Superior temporal gyrus (tissue), 1 donor: ENCODE data around the gene SCRN1.
"Not testable (repeated sequence)": the region's sequence is repeated elsewhere in the genome, so short reads cannot be mapped to it uniquely, and the experiment has no call there.

Experiments used
- DNase-seq: peaks from one replicate; pipeline ENCODE4 v3.0.0-alpha.2; 2016; ENCODE audit errors: extremely low spot score

The SCRN1 gene

DNA sequence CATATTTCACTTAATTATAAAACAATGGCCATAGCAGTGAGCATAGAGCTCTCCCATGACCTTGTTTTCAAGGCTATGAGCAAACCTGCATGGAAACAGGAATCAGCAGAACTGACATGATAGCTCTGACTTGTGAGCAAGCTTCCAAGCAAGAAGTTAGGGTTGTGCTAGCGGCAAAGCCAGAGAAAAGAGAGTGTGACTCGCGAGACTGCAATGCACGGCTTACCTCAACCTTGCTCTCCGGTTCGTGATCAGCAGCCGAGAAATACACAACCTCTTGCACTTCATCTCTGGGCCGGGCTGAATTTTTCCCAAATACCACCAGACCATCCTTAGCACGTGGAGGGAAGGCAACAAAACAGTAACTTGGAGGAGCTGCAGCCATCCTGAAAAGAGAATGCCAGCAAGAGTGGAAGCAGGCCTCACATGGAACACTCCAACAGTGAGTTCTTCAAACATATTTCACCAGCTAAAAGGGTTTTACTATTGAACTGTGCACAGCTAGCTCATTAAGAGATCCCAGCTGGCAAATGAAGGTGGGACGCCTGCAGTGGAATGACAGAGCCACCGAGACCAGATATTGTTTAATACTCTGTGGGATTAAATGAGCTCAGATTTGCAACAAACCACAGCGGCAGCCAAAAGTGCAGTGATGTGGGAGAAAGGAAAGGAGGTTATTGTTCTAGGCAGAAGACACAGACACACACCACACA lies 20.8 kb downstream of the SCRN1 start:
- peak; percentile 66 for DNase-seq

DNA sequence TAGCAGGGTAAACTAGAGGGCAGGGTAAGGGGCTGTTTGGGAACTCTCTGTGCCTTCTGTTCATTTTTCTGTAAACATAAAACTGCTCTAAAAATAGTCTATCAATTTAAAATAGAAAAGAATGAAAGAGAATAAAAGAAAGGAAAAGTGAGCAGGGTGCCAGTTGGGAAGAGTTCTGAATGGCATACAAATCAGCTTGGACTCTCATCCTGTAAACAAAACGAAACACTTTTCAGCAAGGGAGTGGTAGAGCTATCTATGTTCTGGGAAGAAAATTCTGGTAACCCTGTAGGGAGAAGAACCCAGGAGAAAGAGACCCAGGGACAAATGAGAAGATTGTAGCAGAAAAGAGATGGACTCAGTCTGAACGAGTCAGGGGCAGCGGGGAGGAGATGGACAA lies 24.6 kb downstream of the SCRN1 start:
- DNase-seq = peak; percentile 63

DNA sequence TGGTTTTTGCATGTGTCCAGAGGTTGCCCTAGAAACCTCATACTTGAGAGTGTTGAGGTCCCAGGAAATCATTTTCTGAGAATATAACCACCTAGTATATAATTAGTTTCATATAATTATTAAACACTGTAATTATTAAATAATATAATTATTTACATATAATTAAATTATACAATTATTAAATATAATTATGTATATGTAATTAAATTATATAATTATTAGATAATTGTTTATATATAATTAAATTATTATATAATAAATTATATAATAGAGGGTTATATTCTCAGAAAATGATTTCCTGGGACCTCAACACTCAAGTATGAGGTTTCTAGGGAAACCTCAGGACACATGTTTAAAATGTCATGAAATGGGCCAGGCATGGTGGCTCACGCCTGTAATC lies 27.6 kb downstream of the SCRN1 start:
- DNase-seq = no peak

DNA sequence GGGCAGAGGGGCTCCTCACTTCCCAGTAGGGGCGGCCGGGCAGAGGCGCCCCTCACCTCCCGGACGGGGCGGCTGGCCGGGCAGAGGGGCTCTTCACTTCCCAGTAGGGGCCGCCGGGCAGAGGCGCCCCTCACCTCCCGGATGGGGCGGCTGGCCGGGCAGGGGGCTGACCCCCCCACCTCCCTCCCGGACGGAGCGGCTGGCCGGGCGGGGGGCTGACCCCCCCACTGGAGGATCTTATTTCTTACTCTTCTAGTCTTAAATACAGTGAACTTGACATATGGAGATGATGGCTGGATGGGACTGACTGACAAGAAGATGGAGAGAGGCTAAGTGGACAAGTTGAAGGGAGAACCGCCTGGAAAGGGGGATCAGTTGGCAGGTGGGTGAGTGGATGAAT lies 28.0 kb downstream of the SCRN1 start:
- DNase-seq = not testable (repeated sequence)

DNA sequence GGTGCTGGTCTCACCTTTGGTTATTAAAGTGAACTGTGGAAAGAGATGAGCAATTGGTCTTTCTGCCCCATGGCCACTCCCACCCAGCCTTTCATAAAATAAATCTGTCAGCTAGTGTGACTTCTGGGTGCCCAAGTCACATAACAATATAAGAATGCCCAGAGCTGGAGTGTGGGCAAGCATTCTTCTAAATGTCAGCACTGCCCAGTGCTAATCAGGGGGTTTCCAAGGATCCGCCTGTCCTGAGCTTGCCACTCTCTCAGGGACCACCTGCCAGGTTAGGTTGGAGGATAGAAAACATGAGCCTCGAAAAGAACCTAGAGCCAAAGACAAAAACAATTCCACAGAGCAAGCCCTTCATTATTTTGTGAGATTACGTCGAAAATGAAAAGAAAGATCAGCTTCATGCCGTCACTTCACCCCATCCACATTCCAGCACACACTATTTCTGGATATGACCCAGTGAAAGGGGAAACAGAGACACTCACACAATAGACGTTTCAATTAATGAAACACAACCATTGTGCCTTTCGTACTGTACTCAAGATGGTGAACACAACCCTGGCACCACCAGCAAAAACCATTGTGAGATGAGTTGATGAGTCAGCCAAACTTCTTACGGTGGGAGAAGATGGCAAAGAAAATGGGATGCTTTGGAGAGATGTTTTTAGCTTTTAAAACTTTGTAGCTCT lies 30.8 kb downstream of the SCRN1 start:
- no peak for DNase-seq

DNA sequence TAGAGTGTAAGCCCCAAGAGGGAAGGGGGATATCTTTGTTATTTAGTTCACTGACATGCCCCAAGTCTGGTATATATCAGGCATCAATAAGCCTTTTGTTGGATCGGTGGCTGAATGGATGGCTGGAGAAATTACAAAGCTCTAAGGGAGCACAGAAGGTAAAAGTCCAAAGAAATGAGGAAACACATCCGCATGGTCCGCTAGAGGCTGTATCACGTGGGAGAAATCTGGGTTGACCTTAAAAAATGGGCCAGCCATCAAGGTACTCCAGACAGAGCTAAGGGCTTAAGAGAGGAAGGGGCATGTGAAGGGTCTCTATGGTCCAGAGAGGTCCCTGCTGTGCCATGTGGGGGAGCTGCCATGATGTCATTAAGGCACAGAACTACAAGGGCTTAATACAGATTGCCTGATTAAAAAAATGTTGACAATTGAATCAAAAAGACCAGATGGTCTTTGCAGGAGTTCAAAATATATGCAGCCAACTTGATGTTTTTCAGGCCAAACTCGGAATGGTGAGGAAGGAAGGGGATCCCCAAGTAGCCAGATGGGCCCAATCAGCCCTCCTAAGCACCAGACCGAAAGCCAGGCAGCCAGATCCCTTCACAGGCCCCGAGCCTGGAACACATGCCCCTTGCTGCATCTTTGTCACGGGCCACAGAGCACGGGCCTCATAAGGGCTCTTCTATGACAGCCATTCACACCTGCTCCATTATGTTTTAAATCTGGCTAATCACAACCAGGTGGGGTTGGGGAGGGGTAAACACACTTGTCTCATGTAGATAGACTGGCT lies 31.9 kb downstream of the SCRN1 start:
- DNase-seq = no peak

DNA sequence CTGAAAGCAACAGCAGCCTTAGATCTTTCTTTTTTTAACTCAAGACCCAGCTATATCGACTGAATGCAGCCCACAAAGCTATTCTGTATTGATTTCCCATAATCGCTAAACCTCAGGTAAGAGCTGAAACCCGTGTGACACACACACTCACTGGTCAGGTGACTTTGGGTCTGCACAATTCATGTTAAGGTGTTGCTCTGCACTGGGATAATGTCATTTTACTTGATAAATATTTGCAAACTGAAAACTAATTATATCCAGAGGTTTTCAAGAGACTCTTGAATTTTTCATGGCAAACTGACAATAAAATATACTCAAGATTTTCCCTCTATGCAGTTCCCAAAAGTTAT lies 33.1 kb downstream of the SCRN1 start:
- no peak for DNase-seq

DNA sequence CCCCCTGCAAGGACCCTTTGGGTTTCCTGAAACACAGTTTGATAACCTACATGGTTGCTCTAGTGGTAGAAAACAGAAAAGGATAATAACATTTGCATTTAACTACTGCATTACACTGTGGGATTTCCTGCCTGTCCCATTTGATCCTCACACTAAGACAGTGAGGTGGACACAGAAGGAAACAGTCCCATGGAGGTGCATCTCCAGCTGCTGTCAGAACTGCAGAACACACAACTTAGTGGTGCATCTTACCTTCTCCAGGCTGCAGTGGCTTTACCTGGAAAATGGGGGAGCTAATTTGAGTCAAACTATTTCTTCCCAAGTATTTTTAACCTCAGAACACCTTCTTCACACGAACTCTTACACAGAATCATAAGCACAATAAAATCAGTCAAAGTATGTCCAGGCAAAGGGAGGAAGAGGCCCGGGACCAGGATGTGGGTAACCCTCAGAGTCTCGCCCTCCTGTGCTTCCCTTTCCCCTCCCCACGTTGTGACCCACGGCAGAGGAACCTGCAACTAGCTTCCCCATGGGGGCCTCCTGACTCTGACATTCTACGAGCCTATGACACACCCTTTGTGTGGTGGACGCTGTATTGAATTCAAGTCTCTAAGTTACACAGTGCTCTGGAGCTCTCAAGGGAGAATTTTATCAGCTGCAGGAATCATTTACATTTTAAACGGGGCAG lies 33.7 kb downstream of the SCRN1 start:
- no peak for DNase-seq

DNA sequence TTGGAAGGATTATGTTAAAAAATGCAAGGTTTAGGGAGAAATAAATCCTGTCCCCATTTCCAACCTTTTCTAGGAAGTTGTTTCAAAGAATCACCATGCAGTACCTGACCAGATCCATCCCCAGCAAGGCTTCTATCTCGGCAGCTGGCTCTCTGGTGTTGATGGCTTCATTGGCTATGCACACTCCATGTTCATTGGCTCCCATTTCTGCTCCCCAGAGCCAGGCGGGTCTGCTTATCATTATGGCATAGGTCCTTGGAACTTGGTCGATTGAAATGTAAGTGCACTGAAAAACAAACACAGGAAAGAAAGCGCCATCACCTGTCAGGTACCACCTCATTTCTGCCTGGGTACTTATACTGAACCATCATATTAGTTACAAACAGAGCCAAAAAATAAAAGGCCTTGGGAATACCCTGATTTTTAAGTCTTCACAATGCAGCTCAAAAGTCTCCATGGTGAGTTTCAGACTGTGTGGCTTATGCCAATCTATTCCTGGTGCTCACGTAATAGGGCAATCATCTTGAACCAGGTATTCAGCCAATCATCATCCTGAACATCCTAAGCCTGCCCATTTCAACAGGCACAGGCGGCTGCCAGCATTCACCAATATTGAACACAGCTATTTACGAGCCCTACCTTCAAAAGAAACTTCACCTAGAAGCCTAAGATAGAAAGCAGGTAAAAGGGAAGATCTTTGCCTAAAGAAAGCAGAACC lies 34.4 kb downstream of the SCRN1 start:
- DNase-seq = no peak

DNA sequence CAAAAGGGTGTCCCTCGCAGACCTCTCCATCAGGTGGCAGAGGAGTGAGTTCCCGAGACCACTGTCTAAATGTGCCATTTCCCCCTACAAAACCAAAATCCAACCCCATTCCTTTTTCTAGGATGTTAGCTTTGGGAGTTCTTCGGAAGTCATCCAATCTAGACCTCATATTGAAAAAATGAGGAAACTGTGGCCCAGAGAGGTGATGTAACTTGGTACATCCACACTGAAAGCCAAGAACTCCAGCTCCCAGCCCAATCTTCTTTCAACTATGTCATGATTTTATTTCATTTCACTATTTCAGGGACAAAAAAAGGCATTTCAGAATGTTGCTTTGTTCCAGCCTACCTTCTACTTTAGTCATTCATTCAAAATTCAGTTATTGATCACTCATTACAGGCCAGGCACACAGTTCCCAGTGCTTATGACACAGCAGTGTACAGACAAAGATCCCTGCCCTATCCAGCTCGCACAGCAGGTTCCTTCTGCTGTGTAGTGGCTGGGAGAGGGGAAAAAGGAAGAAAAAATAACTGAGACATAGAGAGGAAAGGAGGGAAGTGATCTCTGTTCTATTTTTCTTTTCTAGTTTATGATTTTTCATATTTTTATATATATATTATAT lies 35.8 kb downstream of the SCRN1 start:
- no peak for DNase-seq

DNA sequence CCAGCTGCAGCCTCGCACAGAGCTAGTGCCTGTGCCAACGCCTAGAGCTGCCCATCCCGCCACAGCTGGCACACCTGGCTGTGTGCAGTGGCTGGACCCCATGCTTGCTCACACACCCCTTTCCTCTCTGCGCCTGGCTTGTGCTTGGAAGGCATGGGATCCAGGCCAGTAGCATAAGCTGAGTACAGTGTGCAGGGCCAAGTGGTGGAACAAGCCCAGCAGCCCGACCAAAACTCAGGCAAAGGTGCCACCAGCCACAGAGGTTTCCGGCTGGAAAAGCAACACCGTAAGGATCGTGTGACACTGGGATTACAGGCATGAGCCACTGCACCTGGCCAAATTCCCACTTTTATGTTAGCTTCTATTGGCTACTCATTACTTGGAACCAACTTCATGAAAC lies 38.4 kb downstream of the SCRN1 start:
- DNase-seq = no peak

DNA sequence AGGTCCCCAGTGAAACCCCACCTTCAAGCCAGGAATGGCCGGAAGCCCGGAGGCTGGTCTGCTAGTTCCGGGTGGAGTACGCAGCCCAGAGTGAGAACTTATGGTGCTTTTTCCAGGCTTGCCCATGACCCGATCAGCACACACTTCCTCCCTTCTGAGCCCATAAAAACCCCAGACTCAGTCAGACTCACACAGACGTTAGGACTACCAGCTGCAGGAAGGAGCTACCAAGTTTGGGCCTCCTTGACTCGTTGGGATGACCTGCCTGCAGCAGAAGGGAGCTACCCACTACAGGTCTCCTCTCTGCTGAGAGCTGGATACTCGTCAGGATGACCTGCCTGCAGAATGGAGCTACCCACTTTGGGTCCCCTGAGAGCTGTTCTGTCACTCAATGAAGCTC lies 39.1 kb downstream of the SCRN1 start:
- DNase-seq = no peak

DNA sequence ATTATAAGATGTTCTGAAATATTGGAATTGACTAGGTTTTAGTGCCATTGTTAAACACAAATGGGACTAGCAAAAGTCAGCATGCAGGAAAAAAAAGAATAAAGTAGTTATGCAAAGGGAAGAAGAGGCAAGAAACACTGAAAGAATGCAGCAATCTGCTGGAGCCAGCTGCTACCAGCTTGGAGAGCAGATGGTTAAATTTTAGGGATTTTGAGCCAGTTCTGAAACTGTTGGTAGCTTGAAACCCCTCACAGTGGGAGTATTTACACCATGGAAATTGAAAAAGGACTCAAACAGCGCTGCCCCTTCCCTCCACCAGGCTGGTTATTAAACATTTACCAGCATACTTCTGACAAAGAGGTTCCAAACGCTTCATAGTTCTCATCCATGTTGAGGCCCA lies 41.0 kb downstream of the SCRN1 start:
- DNase-seq = no peak

DNA sequence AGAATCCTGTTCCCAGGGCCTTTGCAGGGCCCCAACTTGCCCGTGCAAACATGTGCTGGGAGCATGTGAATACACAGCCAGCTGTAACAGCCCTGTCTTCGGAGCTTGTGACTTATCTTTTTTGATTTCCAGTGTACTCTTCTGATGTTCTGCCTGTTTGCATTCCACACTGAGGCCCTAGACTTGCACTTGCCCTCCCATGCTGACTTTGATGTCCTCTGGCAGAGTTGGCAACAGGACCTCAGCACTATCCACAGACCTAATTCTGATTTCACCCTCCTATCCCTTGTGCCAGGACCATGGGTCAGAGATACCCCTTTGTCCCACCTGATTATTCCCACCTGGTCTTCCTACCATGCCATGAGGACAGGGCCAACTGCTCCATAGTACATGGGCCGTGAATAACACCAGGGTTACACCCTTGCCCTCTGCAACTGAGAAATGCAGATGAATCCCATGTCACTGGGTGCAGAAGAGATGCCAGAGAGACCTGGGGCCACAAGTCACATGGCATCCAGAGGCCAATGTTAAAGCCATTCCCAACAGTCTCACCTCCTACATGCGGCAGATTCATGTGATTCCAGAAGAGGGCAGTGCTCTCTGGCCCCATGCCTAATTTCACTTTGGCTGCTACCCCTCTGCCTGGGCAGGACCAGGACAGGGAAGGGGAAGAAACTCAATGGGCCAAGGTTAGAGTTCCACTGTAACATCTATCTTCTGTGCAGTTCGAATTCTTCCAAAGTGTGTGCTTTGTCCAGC lies 43.0 kb downstream of the SCRN1 start:
- DNase-seq = no peak

DNA sequence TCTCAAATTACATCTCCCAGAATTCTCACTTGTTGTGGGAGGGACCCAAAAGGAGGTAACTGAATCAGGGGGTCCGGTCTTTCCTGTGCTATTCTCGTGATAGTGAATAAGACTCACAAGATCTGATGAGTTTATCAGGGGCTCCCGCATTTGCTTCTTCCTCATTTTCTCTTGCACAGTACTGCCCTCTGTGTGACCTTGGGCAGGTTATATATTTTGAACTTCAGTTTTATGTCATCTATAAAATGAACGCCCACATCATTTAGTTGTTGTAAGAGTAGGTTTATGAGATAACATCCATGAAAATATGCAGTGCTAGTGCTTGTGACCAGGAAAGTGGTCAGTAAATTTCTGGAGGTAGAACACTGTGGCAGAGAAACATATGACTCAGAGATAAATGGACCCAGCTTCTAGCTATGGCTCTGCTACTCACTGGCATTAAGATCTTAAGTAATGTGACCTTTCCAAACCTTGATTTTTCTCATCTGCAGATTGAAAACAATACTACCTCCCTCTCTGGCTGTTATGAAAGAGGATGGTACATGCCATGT lies 44.3 kb downstream of the SCRN1 start:
- DNase-seq = no peak

DNA sequence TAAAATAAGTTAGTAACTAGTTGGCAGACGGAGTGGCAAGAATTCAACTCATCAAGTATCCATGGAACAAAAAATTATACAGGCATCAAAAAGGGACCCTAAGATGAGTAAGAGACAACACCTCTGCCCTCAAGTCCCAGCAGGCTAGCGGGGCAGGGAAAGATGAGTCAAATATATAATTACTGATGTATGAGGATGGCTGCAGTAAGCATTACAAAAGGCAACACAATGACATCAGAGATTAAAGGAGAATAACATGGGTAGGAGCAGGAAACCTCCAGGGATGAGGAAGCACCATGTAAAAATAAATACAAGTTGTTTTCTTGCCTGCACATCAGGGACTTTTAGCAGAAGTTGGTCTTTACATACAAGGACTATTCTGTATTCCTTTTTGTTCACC lies 49.4 kb downstream of the SCRN1 start:
- DNase-seq = no peak

DNA sequence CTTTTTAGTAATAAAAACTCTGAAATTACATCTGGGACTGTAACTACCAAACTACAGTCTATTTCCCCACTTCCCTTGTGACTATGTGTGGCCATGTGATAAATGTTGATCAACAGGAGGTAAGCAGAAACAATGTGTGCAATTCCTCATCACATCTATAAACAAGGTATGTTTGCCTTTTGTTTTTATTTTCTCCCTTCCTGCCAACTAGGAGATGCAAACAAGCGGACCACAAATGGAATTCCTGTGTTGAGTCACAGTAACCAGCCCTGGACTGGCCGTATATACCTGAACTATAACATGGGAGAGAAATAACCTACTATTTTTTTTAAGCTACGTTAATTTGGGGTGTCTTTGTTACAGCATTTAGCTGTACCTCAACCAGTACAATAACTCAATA lies 52.5 kb downstream of the SCRN1 start:
- no peak for DNase-seq

DNA sequence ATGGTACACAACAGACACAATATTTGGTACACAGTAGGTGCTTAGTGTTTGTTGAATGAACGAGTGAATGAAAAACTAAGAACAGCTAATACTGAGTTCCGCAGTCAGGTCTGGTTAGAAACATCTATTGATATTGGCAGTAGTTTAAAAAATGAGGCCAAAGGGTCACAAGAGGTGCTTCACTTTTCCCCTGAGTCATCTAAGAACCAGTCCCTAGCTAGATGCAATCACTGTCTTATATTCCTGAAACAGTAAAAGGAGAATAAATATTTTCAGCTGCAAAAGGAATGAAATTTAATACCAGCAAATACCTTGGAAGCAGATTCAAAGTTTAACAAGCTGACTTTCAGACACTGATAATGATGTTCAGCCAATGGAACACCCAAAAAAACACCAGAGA lies 54.5 kb downstream of the SCRN1 start:
- no peak for DNase-seq

DNA sequence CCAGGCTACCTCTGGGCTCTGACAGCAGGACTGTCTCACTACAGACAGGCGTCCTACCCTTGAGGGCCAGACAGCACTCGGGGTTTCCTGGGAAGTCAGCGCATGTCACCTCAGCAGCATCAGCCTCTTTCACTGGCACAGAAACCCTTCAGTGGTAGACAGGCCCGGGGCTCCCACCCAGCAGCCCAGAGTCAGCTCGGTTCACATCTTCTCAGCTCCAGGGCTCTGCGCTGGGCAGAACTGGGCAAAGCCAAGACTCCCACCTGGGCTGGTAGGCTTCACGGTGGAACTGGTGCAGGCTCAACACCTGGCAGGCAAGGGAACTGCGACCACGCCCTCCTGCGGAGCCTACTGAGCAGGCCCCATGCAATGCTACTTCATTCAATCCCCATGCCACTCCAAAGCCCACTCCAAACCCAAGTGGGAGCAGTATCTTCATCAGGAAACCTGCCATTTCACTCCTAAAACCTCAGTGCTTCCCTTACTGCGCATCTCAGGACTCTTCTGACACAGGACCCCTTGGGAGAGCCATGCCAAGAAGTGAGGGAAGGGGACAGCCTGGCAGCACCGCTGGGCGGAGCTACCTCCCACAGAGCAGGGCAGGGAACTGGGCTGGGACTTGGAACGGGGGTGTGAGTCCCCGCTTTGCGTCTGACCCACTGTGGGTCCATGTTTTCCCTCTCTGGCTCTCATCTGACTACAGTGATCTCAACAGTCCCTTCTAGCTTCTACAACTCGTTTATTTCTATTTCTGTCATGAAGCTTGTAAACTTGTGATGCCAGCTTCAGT lies 60.4 kb downstream of the SCRN1 start:
- no peak for DNase-seq
